ENCODE data around the gene HPCAL4.

The HPCAL4 gene

GRCh38 chr1:39691383-39692151 is at the start of gene HPCAL4:
Gene HPCAL4 (minus strand): TSS chr1:39691433. CDS start chr1:39684603, 6,830 bp downstream.
- DNase-seq (ENCODE audit: low read depth) = peak; percentile 3

DNA sequence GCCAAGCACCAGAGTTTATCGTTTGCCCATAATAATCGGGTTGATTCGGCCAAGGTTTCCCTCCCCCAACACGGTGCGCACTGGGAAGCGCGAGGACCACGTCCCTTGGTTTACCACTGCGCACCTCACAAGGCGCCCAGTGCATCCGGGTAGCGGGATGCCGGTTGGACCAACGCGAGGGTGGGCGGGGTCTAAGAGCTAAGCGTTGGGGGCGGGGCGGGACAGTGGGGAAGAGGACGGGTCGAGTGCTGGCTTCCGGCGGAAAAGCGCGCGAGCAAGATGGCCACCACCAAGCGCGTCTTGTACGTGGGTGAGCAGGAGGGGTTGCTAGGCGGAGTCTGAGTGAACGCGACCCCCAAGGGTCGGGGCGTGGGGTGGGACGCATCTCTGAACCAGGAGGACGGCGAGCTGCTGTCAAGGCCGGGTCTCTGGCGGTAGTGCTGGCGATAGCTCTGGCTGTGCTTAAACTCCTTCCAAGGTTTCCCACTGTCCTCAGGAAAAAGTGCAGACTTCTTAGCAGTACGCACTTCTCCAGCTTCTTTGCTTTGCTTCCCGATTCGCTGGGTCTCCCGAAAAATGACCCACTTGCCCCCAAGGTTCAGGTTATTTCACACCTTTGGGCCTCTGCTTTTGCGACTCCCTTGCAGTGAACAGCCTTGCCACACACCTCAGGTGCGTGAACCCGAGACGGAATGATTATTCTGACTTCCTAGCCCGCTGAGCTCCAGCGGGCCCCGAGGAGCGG is 47.6 kb upstream of the HPCAL4 start, which contains the start of gene PPIE:
Gene PPIE (plus strand): TSS at position 261 of the 745 bp plus-strand sequence. CDS start 19 bp downstream, at position 280.
- peak; percentile 34 for DNase-seq (ENCODE audit: low read depth)

DNA sequence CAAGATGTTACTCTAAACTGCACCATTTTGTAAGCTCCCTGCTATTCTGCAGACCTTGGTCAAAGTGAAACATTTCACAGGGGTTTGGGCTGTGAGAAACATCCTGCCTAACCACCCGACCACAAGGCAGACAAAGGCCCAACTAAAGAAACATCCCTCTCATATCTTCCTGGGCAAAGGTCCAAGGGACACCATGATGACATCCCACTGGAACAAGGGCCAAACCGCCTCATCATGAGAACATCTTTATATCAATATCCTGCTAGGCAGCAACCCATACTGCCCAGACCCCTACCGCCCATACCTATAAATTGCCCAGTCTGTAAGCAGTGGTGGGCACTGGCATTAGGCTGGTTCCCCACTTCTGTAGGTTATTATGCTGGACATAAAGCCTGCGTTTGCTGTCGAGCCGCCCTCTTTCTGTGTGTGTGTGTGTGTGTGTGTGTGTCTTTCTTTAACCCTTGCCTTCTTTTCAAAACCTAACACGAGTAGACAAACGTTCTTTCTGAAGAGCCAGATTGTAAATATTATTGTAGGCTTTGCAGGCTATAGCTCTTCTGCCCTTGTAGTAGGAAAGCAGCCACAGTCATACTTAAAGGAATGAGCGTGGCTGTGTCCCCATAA is 46.4 kb upstream of the HPCAL4 start:
- no peak for DNase-seq (ENCODE audit: low read depth)

- DNase-seq (ENCODE audit: low read depth) = no peak
Observed at GRCh38 chr1:39735731-39736130, 44.5 kb upstream of the HPCAL4 start.

DNA sequence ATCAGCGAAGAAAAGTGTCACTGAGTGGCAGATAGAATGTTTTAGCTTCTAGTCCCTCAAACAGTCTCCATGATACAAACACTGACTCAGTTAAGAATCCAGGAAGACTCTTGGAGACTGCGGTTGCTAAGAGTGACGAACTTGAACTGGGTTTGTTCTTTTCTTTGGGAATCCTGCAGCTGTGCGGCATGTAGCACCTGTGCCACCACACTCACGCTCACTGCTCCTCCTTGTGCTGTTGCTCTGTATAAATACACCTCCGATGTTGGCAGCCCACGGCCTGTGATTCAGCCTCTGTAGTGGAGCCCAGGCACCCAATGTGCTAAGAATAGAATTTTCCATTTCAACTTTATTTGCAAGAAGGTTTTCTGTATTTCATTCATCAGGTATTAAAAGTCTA is 41.9 kb upstream of the HPCAL4 start:
- DNase-seq (ENCODE audit: low read depth) = no peak

DNA sequence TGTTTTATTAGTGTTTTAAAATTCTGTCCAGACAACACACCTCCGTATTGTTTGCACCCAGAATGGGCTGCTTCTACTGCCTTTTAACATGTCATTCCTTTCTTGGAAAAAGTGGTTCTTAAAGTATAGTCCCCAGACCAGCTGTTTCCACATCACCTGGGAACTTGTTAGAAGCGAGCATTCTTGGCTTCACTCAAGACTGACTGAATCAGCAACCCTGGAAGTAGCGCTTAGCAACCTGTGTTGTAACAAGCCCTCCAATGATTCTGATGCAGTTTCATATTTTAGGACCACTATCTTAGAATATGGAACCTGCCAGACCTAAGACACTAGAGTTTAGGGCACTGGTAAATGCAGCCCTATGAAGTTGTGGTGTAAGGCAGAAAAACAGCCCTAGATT is 41.5 kb upstream of the HPCAL4 start:
- DNase-seq (ENCODE audit: low read depth) = no peak

- DNase-seq (ENCODE audit: low read depth) = no peak
Observed at GRCh38 chr1:39729842-39730241, 38.6 kb upstream of the HPCAL4 start.

GRCh38 chr1:39729030-39729429 is 37.8 kb upstream of the HPCAL4 start:
- DNase-seq (ENCODE audit: low read depth) = no peak

- no peak for DNase-seq (ENCODE audit: low read depth)
Observed at GRCh38 chr1:39727932-39728317, 36.7 kb upstream of the HPCAL4 start.

DNA sequence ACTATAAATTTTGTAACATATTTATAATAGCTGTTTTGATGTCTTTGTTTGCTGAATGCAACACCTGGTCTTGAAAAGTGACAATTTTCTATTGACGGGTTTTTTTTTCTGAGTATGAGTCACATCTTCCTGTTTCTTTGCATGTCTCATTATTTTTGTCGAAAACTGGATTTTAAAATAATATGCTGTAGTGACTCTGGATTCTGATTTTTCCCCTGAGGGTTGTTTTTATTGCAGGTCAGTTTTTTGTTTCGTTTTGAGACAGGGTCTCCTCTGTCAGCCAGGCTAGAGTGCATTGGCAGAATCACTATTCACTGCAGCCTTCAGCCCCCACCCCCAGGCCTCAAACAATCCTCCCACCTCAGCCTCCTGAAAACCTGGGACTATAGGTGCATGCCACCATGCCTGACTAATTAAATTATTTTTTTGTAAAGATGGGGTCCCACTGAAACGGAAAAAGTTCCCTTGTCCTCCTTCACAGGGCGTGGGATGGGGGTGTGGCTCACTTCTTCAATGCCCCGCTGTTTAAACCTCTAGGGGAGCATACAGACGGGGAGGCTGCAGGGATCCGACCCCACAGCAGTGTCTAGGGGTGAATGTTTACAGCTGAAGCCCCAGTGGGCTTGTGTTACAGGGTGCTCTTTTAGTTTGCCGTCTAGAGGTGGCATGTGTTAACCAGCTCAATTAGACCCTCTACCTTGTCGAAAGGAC is 36.1 kb upstream of the HPCAL4 start:
- DNase-seq (ENCODE audit: low read depth) = no peak

- DNase-seq (ENCODE audit: low read depth) = no peak
Observed at GRCh38 chr1:39726600-39726999, 35.4 kb upstream of the HPCAL4 start.

DNA sequence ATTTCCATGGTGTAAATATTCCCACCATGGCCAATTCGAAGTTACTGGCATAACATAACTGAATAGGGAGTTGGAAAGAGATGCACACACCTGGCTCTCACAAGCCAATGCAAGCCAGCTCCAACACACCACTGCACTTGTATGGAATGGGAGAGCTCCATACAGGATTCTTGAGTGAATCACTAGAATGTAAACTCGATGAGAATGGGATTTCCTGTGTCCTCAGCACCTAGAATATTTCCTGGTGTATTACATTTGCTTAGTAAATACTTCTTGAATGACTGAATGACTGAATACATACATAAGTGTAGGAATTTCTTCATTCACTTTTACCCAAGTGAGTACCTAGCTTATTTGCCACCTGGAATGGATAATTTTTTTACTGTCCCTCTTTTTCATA is 31.3 kb upstream of the HPCAL4 start:
- no peak for DNase-seq (ENCODE audit: low read depth)

- DNase-seq (ENCODE audit: low read depth) = no peak
Observed at GRCh38 chr1:39721664-39722063, 30.4 kb upstream of the HPCAL4 start.

- peak; percentile 14 for DNase-seq (ENCODE audit: low read depth)
Observed at GRCh38 chr1:39720094-39720999, 29.1 kb upstream of the HPCAL4 start.

DNA sequence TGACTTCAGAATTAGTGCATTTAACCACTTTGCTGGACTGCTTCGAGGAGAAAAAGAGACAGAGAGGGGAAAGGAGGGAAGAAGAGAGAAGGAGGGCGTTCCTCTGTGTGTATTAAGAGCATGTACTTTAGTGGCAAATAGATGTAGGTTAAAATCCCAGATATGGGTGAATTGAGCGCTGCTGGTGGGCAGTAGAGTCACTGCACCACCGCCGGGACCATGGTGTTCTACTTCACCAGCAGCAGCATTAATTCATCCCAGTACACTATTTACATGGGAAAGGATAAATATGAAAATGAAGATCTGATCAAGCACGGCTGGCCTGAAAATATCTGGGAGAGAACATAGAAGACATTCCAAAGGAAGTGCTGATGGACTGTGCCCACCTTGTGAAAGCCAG is 26.6 kb upstream of the HPCAL4 start:
- DNase-seq (ENCODE audit: low read depth) = no peak

- no peak for DNase-seq (ENCODE audit: low read depth)
Observed at GRCh38 chr1:39713557-39713956, 22.3 kb upstream of the HPCAL4 start.

DNA sequence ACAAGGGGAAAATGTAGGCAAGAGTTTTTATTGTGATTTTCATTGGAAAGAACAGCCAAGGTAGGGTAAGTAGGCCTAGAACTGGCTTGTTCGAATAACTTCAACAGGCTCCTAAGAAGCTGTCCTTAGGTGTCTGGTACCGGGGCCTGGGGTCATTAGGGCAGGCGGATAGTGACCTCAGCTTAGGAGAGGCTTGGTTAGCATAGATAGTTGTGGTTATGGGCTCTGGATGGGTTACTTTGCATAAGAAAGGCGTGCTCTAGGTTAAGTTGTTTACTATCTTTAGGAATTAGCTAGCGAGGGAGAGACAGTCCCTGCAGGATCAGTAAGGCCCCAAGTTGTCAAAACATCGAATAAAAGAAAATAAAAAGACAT is 20.7 kb upstream of the HPCAL4 start:
- no peak for DNase-seq (ENCODE audit: low read depth)

DNA sequence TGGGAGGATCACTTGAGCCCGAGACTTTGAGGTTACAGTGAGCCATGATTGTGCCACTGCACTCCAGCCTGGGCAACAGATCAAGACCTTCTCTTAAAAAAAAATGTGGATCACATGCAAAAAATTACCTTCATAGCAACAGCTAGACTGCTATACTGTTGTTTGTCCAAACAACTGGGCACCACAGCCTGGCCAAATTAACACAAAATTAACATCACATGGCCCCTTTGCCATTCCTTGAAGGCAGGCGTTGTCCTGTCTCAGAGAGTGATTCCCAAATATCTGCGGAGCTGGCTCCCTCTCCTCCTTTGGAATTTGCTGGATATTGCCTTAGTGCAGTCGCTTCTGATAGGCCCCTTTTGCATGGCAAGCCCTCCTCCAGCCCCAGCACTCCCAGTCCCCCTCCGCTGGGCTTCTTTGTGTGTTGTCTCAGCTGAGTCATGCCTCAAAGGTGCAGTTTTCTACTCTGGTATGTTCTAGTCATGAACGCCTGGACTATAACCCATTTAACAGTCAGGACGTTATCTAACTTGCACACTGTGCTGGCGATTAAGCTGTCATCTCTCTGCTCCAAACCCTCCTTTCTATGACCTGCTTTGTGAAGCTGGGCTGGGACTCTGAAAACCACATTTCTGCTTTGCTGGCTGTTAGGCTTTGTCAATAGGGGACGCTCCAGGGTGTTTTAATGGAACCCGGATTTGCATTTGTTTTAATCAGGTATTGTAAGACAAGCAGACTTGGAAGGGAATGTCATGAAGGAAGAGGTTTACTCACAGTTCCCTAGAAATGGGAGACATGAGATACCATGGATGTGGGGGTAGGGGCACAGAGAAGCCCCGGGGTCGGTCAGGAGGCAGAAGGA is 20.1 kb upstream of the HPCAL4 start:
- no peak for DNase-seq (ENCODE audit: low read depth)

GRCh38 chr1:39707506-39707905 is 16.3 kb upstream of the HPCAL4 start:
- no peak for DNase-seq (ENCODE audit: low read depth)

- no peak for DNase-seq (ENCODE audit: low read depth)
Observed at GRCh38 chr1:39704757-39705156, 13.5 kb upstream of the HPCAL4 start.

All from GM04503 (cell line).